ENCODE data around the gene LRMDA. TPM values are rescaled to one million over a fixed set of nuclear protein-coding genes. Genes with fewer than 3 reads are reported as not detected.
"Not testable (repeated sequence)": the region's sequence is repeated elsewhere in the genome, so short reads cannot be mapped to it uniquely, and the experiment has no call there.

Gene LRMDA
- total RNA-seq, 1 donor from 2014 or later: 1.8 TPM

- no peak for ATAC-seq
These were observed 184.7 kb downstream of the LRMDA start for GRCh38 chr10:75616076-75616475.

GRCh38 chr10:75616874-75617478 is 185.6 kb downstream of the LRMDA start:
- ATAC-seq: no peak

GRCh38 chr10:75617485-75618155 is 186.2 kb downstream of the LRMDA start:
- no peak for ATAC-seq

GRCh38 chr10:75619635-75620034 is 188.2 kb downstream of the LRMDA start:
- ATAC-seq: no peak

- ATAC-seq: no peak
These were observed 188.9 kb downstream of the LRMDA start for GRCh38 chr10:75620356-75620755.

- ATAC-seq: not testable (repeated sequence)
These were observed 189.6 kb downstream of the LRMDA start for GRCh38 chr10:75621003-75621402.

- ATAC-seq: no peak
These were observed 191.1 kb downstream of the LRMDA start for GRCh38 chr10:75622503-75622902.

- ATAC-seq: no peak
These were observed 192.1 kb downstream of the LRMDA start for GRCh38 chr10:75623310-75624093.

- ATAC-seq: no peak
These were observed 193.2 kb downstream of the LRMDA start for GRCh38 chr10:75624638-75625037.

- ATAC-seq: no peak
These were observed 199.3 kb downstream of the LRMDA start for GRCh38 chr10:75630746-75631145.

GRCh38 chr10:75632805-75633462 is 201.5 kb downstream of the LRMDA start:
- no peak for ATAC-seq

- ATAC-seq: no peak
These were observed 202.1 kb downstream of the LRMDA start for GRCh38 chr10:75633568-75633967.

- no peak for ATAC-seq
These were observed 203.5 kb downstream of the LRMDA start for GRCh38 chr10:75634947-75635346.

GRCh38 chr10:75638752-75639151 is 207.3 kb downstream of the LRMDA start:
- no peak for ATAC-seq

- no peak for ATAC-seq
These were observed 208.3 kb downstream of the LRMDA start for GRCh38 chr10:75639736-75640135.

GRCh38 chr10:75640381-75640780 is 209.0 kb downstream of the LRMDA start:
- ATAC-seq: no peak

GRCh38 chr10:75640803-75641202 is 209.4 kb downstream of the LRMDA start:
- ATAC-seq: no peak

GRCh38 chr10:75643405-75643804 is 212.0 kb downstream of the LRMDA start:
- ATAC-seq: no peak

- no peak for ATAC-seq
These were observed 212.7 kb downstream of the LRMDA start for GRCh38 chr10:75643944-75644692.

GRCh38 chr10:75645704-75646103 is 214.3 kb downstream of the LRMDA start:
- ATAC-seq: no peak

GRCh38 chr10:75646218-75646915 is 214.9 kb downstream of the LRMDA start:
- ATAC-seq: no peak

- no peak for ATAC-seq
These were observed 215.5 kb downstream of the LRMDA start for GRCh38 chr10:75646916-75647315.

Measured in esophagus mucosa (tissue), 1 donor.